ENCODE results near the gene STK32B.

- TF ChIP-seq CTCF (IDR thresholded peaks at IDR 0.05) (no peak), POLR2A (IDR thresholded peaks at IDR 0.05) (no peak)
These were observed 81.9 kb downstream of the STK32B start for GRCh38 chr4:5133201-5133600.
